Stimulated activated CD8-positive, alpha-beta memory T cell treated with anti-CD3 and anti-CD28 coated beads, Interleukin-4, amount 100 ng/mL, for 48 hours (primary cell): ENCODE data around the gene CNOT8.
"Not testable (repeated sequence)": the region's sequence is repeated elsewhere in the genome, so short reads cannot be mapped to it uniquely, and the experiment has no call there.

Experiments used
- DNase-seq: peaks from one replicate; pipeline ENCODE4 v3.0.0-alpha.2; 2020

Gene CNOT8

DNA sequence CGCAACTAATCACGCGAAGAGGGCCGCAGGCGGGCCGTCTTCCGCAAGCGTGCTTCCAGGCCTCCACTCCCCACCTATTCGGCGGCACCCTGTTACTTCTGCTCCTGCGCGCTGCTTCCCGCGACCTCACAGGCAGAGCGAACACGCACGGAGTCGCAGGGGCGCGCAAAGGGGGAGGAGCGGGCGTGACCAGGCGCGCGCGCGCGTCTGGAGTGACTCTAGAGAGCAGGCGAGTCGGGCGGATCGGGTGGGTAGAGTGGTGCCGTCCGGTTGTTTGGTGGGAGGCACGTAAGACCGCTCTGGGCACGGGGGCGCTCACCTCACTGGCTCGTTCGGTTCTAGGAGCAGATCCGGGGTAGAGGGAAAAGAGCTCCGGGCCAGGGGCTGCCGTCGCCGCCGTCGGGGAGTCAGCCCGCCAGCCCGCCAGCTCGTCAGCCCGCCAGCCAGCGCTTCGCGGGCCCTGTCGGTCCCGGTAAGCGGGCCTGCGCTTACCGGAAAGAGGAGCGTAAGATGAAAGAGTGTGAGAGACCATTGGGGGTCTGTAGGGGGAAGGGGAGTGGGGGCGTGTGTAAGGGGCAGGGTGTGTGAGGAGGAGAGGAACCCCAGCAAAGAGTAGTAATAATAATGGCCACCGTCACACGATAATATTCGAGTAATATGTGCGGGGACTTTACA lies at the start of gene CNOT8:
Gene CNOT8, plus strand, starts transcription at position 331 of the 675 bp plus-strand sequence. CDS start 4,652 bp downstream, outside the sequence.
- peak; percentile 98 for DNase-seq

DNA sequence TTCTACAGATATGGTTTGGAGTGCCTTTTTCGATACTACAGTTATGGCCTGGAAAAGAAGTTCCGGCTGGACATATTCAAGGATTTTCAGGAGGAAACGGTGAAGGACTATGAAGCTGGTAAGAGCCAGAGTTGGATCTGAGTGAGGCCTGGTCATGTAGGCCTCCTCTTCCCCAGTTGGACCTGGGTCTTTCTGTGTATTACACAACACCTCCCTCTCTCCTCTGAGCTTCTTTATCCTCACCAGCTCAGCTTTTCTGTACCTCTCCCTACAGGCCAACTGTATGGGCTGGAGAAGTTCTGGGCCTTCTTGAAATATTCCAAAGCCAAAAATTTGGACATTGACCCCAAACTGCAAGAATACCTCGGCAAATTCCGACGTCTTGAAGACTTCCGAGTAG lies 47.2 kb upstream of the CNOT8 start:
- DNase-seq: no peak

DNA sequence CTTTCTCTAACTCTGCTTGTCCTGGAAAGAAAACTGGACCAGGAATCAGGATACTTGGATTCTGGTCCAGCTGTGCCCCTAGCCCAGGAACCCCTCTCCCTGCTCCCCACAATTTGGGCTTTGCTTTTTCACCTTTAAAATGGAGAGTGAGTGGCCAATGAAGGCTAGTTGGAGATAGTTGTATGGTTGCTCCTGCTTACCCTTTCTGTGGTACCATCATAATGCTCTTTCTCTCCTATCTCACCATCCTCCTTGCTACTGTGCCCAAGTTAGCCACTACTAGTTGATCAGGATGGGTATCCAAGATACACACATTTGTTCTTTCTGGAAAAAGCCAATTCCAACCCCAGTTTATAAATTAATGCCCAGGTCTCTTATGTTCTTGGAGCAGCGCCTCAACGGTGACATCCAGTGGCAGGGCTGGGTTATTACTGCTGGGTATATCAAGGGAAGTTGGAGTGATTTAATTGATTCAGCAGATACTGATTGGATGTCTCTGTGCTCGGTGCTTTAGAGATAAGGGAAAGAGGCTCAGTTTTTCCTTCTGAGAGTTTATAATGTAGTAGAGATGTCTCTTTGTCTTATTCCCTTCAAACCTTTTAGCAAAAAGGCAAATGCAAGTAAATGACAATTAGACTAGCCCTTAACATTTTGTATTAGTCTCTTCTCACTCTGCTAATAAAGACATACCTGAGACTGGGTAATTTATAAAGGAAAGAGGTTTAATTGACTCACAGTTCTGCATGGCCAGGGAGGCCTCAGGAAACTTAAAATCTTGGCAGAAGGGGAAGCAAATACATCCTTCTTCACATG lies 46.6 kb upstream of the CNOT8 start:
- DNase-seq: peak; percentile 73

DNA sequence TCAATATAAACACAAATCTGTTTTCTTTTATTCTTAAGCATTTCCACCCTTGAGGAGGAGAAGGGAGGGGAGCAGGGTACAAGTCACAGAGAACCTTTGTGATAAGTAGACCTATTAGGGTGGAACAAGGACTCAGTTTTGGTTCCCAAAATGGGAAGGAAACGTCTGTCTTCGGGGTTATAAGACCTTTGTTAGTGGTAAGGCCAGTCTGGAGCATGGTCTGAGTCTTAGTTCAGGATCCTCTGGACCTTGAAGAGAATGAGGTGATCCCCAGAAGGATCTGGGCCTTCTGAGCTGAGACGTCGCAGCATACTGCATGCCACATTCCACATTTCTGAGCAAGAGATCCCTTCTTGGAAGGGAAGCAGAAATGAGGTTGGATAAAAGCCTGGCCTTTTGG lies 45.3 kb upstream of the CNOT8 start:
- DNase-seq: no peak

DNA sequence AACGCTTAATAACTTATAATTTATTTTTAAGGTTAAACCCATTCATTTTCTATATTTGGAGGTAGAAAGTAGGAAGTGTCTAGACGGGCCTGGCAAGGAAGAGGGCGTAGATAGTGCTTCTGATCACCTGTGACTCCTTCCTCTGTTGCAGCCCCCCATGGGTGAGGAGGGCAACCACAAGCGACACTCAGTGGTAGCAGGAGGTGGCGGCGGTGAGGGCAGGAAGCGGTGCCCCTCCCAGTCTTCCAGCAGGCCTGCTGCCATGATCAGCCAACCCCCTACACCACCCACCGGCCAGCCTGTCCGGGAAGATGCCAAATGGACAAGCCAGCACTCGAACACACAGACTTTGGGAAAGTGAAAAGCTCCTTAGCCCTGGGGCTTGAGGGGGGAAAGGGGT lies 44.7 kb upstream of the CNOT8 start:
- peak; percentile 39 for DNase-seq

DNA sequence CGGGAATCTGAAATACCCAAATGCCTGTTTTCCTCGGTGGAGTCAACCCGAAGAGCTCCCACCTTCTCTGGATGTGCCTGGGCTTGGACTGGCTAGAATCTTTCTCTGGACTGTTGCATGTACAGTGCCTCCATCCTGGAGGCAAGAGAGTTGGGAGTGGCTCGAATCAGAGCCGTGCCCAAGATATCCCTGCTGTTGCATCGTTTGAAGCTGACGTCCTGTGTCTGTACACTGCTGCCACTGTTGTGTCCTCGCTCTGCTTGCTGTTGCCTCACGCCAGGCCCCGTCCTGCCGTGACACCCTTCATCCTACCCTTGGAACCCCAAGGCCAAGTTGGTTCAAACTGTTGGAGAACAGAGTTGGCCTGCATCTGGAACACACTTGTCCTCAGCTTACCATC lies 43.4 kb upstream of the CNOT8 start:
- no peak for DNase-seq

DNA sequence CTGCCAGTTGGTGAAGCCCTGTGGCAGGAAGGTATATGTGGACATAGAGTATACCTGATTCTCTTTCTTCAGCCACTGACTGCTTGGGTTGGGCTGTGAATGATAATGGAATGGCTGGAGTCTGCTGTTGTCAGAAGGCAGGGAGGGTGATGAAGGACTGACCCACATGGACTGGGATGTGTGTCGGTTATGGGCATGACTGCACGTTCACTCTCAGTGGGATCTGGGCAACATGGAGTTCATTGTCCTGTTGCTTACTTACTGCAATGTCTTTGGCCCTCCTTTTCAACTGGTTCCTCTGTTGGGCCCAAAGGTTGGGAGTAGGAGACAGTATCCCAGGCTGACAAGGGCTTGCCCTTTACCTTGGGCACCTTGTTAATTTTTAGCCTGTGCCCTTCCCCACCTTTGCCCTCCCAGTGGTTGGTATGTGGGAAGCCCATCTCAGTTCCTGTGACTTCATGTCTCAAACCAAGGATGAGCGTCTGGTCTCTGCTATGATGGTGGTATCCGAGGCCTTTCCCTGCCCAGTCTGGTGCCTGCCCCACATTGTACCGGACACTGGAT lies 42.7 kb upstream of the CNOT8 start:
- DNase-seq: no peak

DNA sequence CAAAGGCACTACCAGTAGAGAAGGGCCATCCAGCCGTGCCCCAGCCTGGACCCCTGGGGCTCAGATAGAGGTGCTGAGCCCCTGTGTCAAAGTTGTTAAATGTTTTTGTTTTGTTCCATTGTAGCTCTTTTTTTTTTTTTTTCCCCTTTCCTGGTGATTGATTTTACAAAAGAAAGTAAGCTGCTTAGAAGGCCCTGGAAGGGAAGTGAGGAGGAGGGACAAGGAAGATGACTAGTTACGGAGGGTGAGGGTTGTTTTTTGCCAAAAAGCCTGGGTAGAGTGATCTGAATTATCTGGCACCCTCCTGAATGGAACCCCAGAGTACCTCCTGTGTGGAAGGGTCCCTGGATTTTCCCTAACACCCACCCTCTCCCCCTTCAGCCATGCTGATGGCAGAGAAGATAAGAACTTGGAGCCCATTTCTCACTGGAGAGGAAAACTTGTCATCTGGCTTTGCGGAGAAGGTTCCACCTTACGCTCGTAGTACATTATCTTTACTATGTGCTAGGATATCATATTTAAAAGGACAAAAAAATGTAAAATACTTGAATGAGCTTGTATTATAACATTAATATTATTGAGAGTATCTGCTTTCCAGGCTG lies 41.4 kb upstream of the CNOT8 start:
- DNase-seq: no peak

DNA sequence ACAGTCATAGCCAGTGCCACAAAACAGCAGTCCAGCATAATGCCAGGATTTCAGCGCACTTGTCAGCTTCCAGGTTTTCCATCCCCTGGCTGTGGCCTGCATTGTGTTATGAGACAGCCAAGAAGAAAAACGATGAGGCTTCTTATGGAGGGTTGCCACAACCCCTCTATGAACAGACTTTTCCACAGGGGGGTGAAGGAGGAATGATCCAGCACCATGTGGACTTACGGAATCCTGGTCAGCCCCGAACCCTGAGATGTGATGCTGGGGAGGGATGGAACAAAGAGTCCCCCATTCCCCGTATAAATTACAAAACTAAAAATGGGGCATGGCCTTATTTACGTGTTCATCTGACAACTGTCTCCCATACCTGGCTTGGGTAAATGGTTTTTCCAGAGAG lies 40.6 kb upstream of the CNOT8 start:
- DNase-seq: no peak

DNA sequence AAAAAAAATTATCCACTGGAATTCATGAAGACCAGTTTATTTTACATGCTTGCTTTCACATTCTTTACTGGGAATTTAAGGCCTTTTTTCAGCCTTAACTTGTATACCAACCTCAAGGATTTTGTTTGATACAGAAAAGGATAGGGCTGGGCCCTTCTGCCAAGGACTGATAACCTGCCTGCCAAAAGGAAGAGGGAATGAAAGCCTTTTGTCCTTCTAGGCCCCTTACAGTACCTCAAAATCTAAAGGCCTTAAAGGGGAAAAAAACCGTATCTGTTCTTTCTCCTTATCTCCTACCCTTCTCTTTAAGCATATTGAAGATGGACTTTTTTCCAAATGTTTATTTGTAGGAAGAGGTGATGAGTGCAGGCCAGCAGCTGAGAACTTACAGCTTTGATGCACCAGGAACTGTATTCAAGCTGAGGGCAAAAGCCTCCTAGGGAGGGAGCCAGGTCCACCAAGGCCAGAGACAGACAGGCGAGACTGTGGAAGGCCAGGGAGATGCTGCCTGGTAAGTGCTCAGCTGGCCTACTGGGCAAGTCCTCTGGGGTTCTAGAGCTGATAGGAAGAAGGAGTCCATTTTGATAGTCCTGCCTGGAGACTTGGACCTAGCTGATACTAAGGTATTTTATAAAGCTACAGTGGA lies 39.8 kb upstream of the CNOT8 start:
- no peak for DNase-seq

DNA sequence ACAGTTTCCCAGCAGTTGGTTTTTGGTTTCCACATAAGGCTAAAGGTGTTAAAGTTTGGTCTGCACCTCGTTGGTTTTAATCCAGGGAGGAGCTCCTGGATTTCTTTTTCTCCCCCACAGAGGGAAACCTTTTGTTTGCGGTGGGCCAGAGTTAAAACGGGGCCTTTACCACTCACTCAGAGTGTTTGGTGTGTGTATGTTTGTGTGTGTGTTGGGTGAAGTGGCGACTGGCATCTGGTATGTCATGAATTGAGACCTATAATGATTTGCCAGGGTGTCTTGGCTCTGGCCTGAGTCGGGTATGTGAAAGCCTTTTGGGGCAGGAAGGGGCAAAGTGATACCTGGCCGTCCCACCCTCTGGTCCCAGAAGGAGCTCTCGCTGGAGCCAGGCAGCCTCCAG lies 38.9 kb upstream of the CNOT8 start:
- DNase-seq: no peak

DNA sequence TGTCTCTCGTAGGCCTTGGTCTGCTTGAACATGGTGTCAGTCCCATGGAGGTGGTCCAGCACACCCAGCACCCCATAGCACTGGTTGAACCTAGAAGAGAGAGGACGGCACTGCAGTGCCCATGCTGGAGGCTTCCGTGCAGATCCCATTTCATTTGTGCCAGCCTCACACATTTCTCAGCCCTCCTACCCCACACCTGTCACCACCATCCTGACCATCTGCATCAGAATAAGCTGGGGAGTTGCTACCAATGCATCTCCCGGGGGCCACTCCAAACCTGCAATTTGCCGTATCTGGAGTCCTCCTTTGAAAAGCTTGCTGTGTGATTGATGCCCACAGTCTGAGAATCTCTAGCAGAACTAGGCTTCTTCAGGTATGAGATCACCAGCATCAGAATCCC lies 38.0 kb upstream of the CNOT8 start:
- DNase-seq: no peak

DNA sequence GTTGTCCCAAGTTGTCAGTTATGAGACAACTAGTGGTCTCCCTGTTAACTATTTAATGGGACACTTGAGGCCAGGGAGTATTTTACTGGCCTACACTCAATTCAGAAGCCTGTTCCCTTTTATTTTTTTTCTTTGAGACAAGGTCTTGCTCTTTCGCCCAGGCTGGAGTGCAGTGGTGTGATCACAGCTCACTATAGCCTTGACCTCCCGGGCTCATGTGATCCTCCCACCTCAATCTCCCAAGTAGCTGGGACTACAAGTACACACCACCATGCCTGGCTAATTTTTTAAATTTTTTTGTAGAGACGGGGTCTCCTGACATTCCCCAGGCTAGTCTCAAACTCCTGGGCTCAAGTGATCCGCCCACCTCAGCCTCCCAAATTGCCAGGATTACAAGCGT lies 35.5 kb upstream of the CNOT8 start:
- not testable (repeated sequence) for DNase-seq

DNA sequence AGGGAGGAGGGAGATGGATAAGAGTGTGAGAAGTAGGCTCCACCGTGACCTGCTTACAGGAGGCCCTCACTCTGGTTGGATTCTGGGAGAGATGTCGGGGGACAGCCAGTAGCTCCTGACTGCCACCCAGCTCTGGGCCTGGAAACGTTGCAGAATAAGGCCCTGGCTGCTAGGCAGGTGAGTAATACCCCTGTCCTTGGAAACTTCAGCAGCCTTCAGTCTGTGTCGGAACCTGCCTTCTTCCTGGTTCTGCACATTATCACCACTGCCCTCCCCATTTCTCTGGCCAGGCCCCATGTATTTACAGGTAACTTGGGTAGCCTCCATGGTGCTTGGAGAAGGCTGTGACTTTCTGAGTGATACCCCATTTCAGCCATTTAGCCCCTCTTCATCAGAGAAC lies 34.8 kb upstream of the CNOT8 start:
- DNase-seq: no peak

DNA sequence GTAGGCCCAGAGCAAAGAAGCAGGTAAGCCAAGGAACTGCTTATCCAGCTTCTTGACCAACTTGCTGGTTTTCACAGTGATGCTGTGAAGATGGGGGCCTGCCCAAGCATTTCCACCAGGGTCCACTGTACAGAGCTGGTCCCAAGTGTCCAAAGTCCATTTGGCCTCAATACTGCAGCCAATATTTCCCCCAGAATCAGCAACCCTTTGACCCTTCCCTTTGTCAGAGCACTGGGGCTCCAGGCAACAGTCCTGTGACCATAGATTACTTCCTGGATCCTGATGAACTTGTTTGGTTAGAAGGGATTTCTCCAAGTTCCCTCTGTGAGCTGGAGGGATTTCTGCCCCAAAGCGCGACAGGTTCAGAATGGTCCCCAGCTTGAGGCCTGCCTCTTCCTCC lies 34.4 kb upstream of the CNOT8 start:
- no peak for DNase-seq

DNA sequence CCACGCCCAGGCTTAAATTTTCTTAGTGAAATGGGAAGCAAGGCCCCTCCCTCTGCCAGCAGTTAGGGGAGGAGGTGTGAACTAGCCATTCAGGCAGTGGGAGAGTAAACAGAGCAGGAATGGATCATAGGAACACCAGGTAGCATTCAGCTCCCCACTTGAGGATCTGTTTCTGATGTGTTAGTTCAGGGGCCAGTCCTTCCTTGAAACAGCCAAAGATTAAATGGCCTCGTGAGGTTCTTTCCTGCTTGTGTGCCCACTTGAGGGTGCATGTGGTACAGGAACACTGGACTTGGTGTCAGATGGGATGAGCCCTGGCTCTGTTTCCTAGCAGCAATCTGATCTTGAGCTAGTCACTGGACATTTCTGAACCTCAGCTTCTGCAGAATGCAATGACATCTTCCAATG lies 29.2 kb upstream of the CNOT8 start:
- DNase-seq: no peak

DNA sequence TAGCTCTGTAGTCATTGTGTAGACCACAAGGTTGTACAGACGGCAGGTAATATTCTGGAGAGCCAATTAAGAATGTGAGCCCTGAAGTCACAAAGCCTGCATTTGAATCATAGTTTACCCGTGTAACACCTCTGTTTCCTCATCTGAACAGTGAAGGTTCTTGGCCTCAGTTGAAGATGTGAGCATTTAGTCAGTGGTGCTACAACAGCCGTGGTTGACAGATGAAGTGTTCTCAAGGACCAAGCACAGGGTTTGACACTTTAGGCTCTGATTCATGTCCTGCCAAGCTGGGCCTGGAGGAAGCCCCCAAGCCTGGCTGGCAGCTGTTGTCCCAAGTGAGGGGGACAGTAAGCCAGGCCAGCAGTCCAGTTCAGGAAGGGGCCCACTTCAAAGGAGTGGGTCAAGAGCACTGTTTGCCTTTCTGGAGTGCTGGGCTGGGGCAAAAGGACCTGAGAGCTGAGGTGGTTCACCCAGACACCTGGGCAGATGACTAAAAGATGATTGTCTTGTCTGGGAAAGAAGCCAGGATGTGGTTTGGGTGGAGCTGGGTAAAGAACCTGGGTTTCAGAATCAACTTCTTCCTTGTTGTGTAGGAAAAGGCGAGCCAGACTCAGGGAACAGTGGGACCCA lies 28.7 kb upstream of the CNOT8 start:
- peak; percentile 38 for DNase-seq

DNA sequence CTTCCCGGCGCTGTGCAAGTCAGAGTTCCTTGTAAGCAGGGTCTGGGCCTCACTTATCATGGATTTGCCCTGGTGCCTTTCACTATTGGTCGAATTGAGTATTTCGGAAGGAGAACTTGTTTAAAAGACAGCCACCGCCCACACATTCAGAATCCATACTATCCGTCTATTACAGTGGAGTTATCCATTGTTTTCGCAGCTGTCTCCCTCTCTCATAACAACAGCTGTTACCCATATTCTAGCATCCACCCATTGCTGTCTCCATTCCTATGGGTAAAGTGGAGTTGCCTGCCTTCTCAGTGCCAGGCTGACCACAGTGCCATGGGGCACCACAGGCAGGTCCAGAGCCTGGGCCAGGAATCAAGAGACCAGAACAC lies 28.2 kb upstream of the CNOT8 start:
- DNase-seq: no peak

DNA sequence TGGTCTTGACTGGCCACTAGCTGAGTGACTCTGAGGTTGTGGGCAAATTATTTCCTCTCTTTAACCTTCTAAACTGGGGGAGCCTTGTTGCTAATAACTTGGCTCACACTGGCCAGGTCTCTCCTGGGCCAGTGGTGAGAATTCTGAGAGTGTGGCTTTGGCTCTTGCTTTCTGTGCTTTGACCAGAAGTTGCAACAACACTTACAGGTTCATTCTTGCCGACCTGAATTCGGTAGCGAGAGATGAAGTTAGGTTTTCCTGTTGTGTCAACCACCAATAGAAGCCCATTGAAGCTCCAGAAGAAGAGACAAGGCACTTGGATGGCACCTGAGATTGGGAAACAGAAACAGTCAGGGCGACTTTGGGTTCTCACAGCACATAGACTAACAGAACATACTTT lies 27.8 kb upstream of the CNOT8 start:
- no peak for DNase-seq

DNA sequence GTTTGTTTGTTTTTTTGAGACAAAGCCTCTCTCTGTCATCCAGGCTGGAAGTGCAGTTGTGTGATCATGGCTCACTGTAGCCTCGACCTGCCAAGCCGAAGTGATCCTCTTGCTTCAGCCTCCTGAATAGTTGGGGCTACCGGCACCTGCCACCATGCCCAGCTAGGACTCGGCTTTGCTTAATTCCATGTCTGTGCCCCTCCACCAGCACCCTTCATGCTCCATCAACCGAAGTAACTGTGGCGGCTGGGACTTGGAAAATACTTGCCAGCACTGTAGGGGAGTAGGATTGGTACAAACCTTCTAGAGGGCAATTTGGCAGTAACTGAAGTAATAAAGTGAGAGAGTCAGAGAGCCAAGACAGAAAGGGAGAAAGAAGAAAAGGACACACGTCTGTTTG lies 27.0 kb upstream of the CNOT8 start:
- no peak for DNase-seq

DNA sequence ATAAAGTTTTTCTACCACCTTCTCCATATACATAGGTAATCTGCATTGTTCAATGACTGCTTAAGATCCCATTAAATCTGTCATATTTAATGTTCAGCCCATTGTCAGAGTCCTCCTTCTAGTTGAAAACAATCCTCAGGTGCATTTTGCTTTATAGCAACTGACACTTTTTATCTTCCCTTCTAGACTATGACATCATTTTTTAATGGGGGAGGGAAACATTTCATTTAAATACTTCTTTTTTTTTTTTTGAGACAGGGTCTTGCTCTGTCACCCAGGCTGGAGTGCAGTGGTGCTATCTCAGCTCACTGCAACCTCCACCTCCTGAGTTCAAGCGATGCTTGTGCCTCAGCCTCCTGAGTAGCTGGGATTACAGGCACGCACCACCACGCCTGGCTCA lies 25.6 kb upstream of the CNOT8 start:
- not testable (repeated sequence) for DNase-seq

DNA sequence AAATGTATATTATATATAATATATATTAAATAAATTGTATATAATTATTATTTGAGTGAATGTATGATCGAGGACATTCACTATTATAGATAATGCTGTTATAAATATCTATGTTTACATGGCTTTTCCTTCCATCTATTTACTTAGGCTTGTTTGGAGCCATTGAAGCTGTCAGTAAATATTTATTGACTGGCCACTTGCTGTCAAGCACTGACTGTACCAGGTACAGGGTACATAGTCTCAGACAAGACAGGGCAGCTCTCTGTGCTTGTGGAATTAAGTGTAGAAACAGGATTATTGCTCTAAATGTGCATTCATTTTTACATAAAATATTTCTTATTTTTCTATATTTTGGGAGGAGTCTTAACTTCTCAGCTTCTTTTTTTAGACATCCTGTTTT lies 24.4 kb upstream of the CNOT8 start:
- DNase-seq: no peak

DNA sequence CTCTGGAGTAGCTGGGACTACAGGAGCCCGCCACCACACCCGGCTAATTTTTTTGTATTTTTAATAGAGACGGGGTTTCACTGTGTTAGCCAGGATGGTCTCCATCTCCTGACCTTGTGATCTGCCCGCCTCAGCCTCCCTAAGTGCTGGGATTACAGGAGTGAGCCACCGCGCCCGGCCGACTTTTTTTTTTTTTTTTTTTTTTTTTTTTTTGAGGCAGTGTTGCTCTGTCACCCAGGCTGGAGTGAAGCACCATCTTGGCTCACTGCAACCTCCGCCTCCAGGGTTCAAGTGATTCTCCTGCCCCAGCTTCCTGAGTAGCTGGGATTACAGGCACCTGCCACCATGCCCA lies 22.8 kb upstream of the CNOT8 start:
- DNase-seq: not testable (repeated sequence)
